MM.1S (cell line): ENCODE data around the gene GHRH.

Experiments
- EZH2 ChIP-seq: fragments of 300-600 bp; sonication (generic); optimal IDR thresholded peaks from 2 replicates; pipeline ENCODE3; 2017; ENCODE audit warnings: low read depth, mild to moderate bottlenecking, antibody characterized with exemption, low read length, mixed read lengths
- TF ChIP-seq, protein P1 (sequence below): fragments of 300-600 bp; sonication (generic); IDR thresholded peaks from 2 replicates; pipeline ENCODE4 v1.5.1; 2016; ENCODE audit warnings: antibody characterized with exemption, low read length, mixed read lengths

DNA sequence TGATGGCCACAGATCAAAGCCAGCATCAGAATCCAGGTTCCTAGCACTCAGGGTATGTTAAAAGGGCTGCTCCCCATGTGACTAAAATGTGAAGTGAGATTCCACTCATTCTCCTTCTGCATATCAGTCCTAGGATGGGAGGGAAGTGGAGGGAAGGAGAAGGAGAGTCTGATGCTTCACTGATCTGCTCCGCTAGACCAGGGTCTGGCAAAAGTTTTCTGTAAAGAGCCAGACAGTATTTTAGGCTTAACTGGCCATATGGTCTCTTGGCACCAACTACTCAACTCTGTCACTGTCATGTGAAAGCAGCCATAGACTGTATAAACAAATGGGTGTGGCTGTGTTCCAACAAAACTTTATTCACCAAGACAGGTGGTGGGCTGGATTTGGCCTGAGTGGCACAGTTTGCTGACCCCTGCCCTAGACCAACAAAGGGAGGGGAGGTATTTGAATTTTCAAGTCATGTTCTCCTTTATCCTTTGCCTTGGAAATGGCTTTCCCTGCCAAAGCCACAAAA, 22.6 kb downstream of the GHRH start:
- TF ChIP-seq, protein P1, sequence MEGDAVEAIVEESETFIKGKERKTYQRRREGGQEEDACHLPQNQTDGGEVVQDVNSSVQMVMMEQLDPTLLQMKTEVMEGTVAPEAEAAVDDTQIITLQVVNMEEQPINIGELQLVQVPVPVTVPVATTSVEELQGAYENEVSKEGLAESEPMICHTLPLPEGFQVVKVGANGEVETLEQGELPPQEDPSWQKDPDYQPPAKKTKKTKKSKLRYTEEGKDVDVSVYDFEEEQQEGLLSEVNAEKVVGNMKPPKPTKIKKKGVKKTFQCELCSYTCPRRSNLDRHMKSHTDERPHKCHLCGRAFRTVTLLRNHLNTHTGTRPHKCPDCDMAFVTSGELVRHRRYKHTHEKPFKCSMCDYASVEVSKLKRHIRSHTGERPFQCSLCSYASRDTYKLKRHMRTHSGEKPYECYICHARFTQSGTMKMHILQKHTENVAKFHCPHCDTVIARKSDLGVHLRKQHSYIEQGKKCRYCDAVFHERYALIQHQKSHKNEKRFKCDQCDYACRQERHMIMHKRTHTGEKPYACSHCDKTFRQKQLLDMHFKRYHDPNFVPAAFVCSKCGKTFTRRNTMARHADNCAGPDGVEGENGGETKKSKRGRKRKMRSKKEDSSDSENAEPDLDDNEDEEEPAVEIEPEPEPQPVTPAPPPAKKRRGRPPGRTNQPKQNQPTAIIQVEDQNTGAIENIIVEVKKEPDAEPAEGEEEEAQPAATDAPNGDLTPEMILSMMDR = no peak
- TF ChIP-seq EZH2 = no peak
